Stimulated activated CD4-positive, alpha-beta T cell treated with anti-CD3 and anti-CD28 coated beads, Interleukin-4, amount 100 ng/mL, for 1 hour (primary cell): Measurements from ENCODE around the gene FSTL1.

Experiments
- DNase-seq: peaks from one replicate; pipeline ENCODE4 v3.0.0-alpha.2; 2020

FSTL1 gene

GRCh38 chr3:120450600-120451271 is at the start of gene FSTL1:
TSS of gene FSTL1 (minus strand) at chr3:120450992. CDS start at chr3:120450746, 246 bp downstream.
- DNase-seq, result peak; percentile 3

- no peak for DNase-seq
Observed at GRCh38 chr3:120498556-120499346, 48.0 kb upstream of the FSTL1 start.

- DNase-seq, result no peak
Observed at GRCh38 chr3:120497818-120498217, 47.0 kb upstream of the FSTL1 start.

- no peak for DNase-seq
Observed at GRCh38 chr3:120497336-120497735, 46.5 kb upstream of the FSTL1 start.

- no peak for DNase-seq
Observed at GRCh38 chr3:120496278-120497002, 45.6 kb upstream of the FSTL1 start.

GRCh38 chr3:120495809-120496208 is 45.0 kb upstream of the FSTL1 start:
- no peak for DNase-seq

- no peak for DNase-seq
Observed at GRCh38 chr3:120492103-120492502, 41.3 kb upstream of the FSTL1 start.

GRCh38 chr3:120489421-120489820 is 38.6 kb upstream of the FSTL1 start:
- DNase-seq, result no peak

- no peak for DNase-seq
Observed at GRCh38 chr3:120488296-120488695, 37.5 kb upstream of the FSTL1 start.

GRCh38 chr3:120487191-120487650 is 36.4 kb upstream of the FSTL1 start:
- no peak for DNase-seq

- no peak for DNase-seq
Observed at GRCh38 chr3:120481081-120481480, 30.3 kb upstream of the FSTL1 start.

GRCh38 chr3:120477781-120478180 is 27.0 kb upstream of the FSTL1 start:
- DNase-seq, result no peak

GRCh38 chr3:120475722-120476377 is 25.1 kb upstream of the FSTL1 start:
- no peak for DNase-seq

GRCh38 chr3:120473896-120474675 is 23.3 kb upstream of the FSTL1 start:
- DNase-seq, result no peak

- no peak for DNase-seq
Observed at GRCh38 chr3:120473389-120473788, 22.6 kb upstream of the FSTL1 start.

GRCh38 chr3:120472121-120472844 is 21.5 kb upstream of the FSTL1 start:
- no peak for DNase-seq

GRCh38 chr3:120471643-120472042 is 20.9 kb upstream of the FSTL1 start:
- DNase-seq, result no peak

- no peak for DNase-seq
Observed at GRCh38 chr3:120470870-120471269, 20.1 kb upstream of the FSTL1 start.

GRCh38 chr3:120469882-120470301 is 19.1 kb upstream of the FSTL1 start:
- no peak for DNase-seq

- DNase-seq, result no peak
Observed at GRCh38 chr3:120469440-120469839, 18.6 kb upstream of the FSTL1 start.

- DNase-seq, result no peak
Observed at GRCh38 chr3:120468635-120469295, 18.0 kb upstream of the FSTL1 start.
